ENCODE results near the gene RO60. TPM values are rescaled to one million over a fixed set of nuclear protein-coding genes. Genes with fewer than 3 reads are reported as not detected.

Gene RO60
- total and polyA plus RNA-seq, 2 of the 4 experiments (the other 2 are of a cell fraction): 10.9 to 161 TPM

- H3K4me2 ChIP-seq (ENCODE audit: low read depth, low read length): no peak overlapping the region
- H3K14ac ChIP-seq (replicated peaks; ENCODE audit: low read depth, low read length): no peak overlapping the region
- no peak overlapping the region for H3K4ac ChIP-seq (ENCODE audit: low read depth, low read length)
- ATAC-seq (ENCODE audit: low read depth) (no peak), DNase-seq (no peak)
- dilution Hi-C loops (cut with HindIII; ENCODE audit: low sequenced_read_pairs, unreplicated experiment): no loop called here
- no peaks in the 10 kb centered on the region for H4K20me1 ChIP-seq (ENCODE audit: insufficient read depth, low read length)
- H3K4me1 ChIP-seq (ENCODE audit: control insufficient read depth, insufficient read depth, low read length): no peaks in the 10 kb centered on the region
- no peak overlapping the region for H2BK5ac ChIP-seq (ENCODE audit: low read depth, low read length, poor library complexity, severe bottlenecking)
- no peaks in the 10 kb centered on the region for H3K9me3 ChIP-seq (ENCODE audit: control insufficient read depth, insufficient read depth, low read length)
- intact Hi-C loops (cut with micrococcal nuclease): no loop called here
- peaks cover 26% of the 10 kb centered on the region for H3K36me3 ChIP-seq (ENCODE audit: control insufficient read depth, insufficient read depth, low read length)
- H3K18ac ChIP-seq (ENCODE audit: low read depth, low read length): no peak overlapping the region
- TF ChIP-seq MAFK (IDR thresholded peaks at IDR 0.05; ENCODE audit: low read depth, low read length) (no peak), ELK1 (IDR thresholded peaks at IDR 0.05; ENCODE audit: borderline replicate concordance, low read depth, low read length) (no peak), RAD21 (IDR thresholded peaks at IDR 0.05; ENCODE audit: low read length) (no peak), BHLHE40 (IDR thresholded peaks at IDR 0.05; ENCODE audit: low read depth, low read length) (no peak), USF2 (IDR thresholded peaks at IDR 0.05; ENCODE audit: low read depth, low read length) (no peak), CHD1 (IDR thresholded peaks at IDR 0.05; ENCODE audit: low read depth, low read length) (no peak), RFX5 (IDR thresholded peaks at IDR 0.05; ENCODE audit: low read depth, low read length) (no peak), NFE2L2 (IDR thresholded peaks at IDR 0.05; ENCODE audit: low read depth, low read length) (no peak), CEBPB (IDR thresholded peaks at IDR 0.05; ENCODE audit: low read depth, low read length) (no peak), MXI1 (IDR thresholded peaks at IDR 0.05; ENCODE audit: borderline replicate concordance, low read depth, low read length) (no peak), FOS (IDR thresholded peaks at IDR 0.05; ENCODE audit: low read depth, low read length) (no peak), POLR2A (IDR thresholded peaks at IDR 0.05; ENCODE audit: low read depth, low read length) (no peak), RCOR1 (IDR thresholded peaks at IDR 0.05; ENCODE audit: insufficient replicate concordance, low read length) (no peak), SMC3 (IDR thresholded peaks at IDR 0.05; ENCODE audit: low read depth, low read length) (no peak), MAZ (IDR thresholded peaks at IDR 0.05; ENCODE audit: borderline replicate concordance, low read depth, low read length) (no peak)
- TF ChIP-seq, protein P1, sequence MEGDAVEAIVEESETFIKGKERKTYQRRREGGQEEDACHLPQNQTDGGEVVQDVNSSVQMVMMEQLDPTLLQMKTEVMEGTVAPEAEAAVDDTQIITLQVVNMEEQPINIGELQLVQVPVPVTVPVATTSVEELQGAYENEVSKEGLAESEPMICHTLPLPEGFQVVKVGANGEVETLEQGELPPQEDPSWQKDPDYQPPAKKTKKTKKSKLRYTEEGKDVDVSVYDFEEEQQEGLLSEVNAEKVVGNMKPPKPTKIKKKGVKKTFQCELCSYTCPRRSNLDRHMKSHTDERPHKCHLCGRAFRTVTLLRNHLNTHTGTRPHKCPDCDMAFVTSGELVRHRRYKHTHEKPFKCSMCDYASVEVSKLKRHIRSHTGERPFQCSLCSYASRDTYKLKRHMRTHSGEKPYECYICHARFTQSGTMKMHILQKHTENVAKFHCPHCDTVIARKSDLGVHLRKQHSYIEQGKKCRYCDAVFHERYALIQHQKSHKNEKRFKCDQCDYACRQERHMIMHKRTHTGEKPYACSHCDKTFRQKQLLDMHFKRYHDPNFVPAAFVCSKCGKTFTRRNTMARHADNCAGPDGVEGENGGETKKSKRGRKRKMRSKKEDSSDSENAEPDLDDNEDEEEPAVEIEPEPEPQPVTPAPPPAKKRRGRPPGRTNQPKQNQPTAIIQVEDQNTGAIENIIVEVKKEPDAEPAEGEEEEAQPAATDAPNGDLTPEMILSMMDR (conservative IDR thresholded peaks at IDR 0.05; ENCODE audit: low read depth, low read length): no peak
- H4K91ac ChIP-seq (ENCODE audit: insufficient read depth, low read depth, low read length): no peak overlapping the region
- no CpG with 5 or more reads among the region's 3 CpGs for WGBS, 2 experiments (ENCODE audit: extremely low coverage in 2 of 2, insufficient read length in 1 of 2)
- H3K23ac ChIP-seq (ENCODE audit: low read depth, low read length): no peak overlapping the region
- H4K5ac ChIP-seq (ENCODE audit: low read depth, low read length): no peak overlapping the region
- no peak overlapping the region for H3K9ac ChIP-seq (ENCODE audit: low read depth, low read length)
- no peak overlapping the region for H3K4me3 ChIP-seq (ENCODE audit: insufficient read depth, low read depth, low read length)
- ChIA-PET POLR2A (ENCODE audit: unreplicated experiment) (no interaction called here), CTCF (interaction anchor here (0.5 kb wide), 1 partner anchor 33 kb away, joined by 4 read pairs; no protein-coding TSS in a partner anchor)
- H3K79me1 ChIP-seq (ENCODE audit: low read depth in 1 of 2, low read length in 2 of 2): peaks cover 0 to 20% of the 10 kb centered on the region in 2 experiments; a peak in 3 of 4 replicates
- H2BK120ac ChIP-seq (ENCODE audit: low read depth, low read length): no peak overlapping the region
- no peak overlapping the region for H3K56ac ChIP-seq (ENCODE audit: extremely low read depth, insufficient read depth, low read length)
- H4K8ac ChIP-seq (ENCODE audit: low read depth in 2 of 2, low read length in 2 of 2): no peak overlapping the region
- H3K27me3 ChIP-seq (ENCODE audit: control insufficient read depth, insufficient read depth, low read length): no peaks in the 10 kb centered on the region
- H2AFZ ChIP-seq (replicated peaks; ENCODE audit: low read length, poor library complexity): no peak overlapping the region
- in situ Hi-C loops (cut with MboI; ENCODE audit: low sequenced_read_pairs): no loop called here
- BruUV-seq (replicated peaks): no TSS peak
- no peak overlapping the region for H2AK9ac ChIP-seq (replicated peaks; ENCODE audit: low read depth, low read length, poor library complexity)
- H2BK20ac ChIP-seq (ENCODE audit: low read depth, low read length): no peak overlapping the region
- H2AK5ac ChIP-seq (ENCODE audit: low read depth, low read length): no peak overlapping the region
- no peak overlapping the region for H2BK15ac ChIP-seq (ENCODE audit: low read depth, low read length)
- no peak overlapping the region for H3K27ac ChIP-seq (ENCODE audit: insufficient read depth, low read length)
- peaks cover 2% of the 10 kb centered on the region; the same call in 1 of the 2 replicates for H3K9me1 ChIP-seq (ENCODE audit: insufficient read depth, low read length)
These were observed 19.8 kb downstream of the RO60 start for GRCh38 chr1:193079187-193079586.
